ENCODE measurements around the gene PVRIG.
"Not testable (repeated sequence)": the region's sequence is repeated elsewhere in the genome, so short reads cannot be mapped to it uniquely, and the experiment has no call there.

GRCh38 chr7:100182616-100183015, 37.1 kb upstream of the PVRIG start:
- not testable (repeated sequence) for TF ChIP-seq CTCF (IDR thresholded peaks at IDR 0.05; ENCODE audit: insufficient read depth, low read depth, low read length); EZH2 (IDR thresholded peaks at IDR 0.05; ENCODE audit: insufficient read depth, low read length)

All from astrocyte (in vitro differentiated cells and primary cell).